H9 (cell line): ENCODE results near the gene PROM1. TPM values are rescaled to one million over a fixed set of nuclear protein-coding genes. Genes with fewer than 3 reads are reported as not detected.

Experiments used
- DNase-seq: peaks from one replicate; pipeline ENCODE4 v3.0.0-alpha.2; 2017
- H2AFZ ChIP-seq: one replicate; pipeline ENCODE4 v1.6.1; 2013; ENCODE audit warnings: mild to moderate bottlenecking, low read length, control low read depth, moderate library complexity
- H2AK5ac ChIP-seq: 2 replicates; pipeline ENCODE4 v1.6.1; 2013; ENCODE audit warnings: low read length, control low read depth, mixed read lengths; ENCODE audit not compliant: insufficient read length
- H2BK120ac ChIP-seq: one replicate; pipeline ENCODE4 v1.6.1; 2013; ENCODE audit warnings: low read depth, mild to moderate bottlenecking, low read length, control low read depth, inconsistent platforms; ENCODE audit not compliant: poor library complexity, severe bottlenecking
- H2BK12ac ChIP-seq: 2 replicates; pipeline ENCODE4 v1.6.1; 2013; ENCODE audit warnings: low read length, control low read depth, mixed read lengths, low read depth; ENCODE audit not compliant: insufficient read length
- H2BK15ac ChIP-seq: 2 replicates; pipeline ENCODE4 v1.6.1; 2013; ENCODE audit warnings: low read depth, low read length, control low read depth
- H2BK20ac ChIP-seq: one replicate; pipeline ENCODE4 v1.6.1; 2013; ENCODE audit warnings: low read depth, mild to moderate bottlenecking, low read length, control low read depth, inconsistent platforms; ENCODE audit not compliant: poor library complexity, severe bottlenecking
- H2BK5ac ChIP-seq: 2 replicates; pipeline ENCODE4 v1.6.1; 2013; ENCODE audit warnings: low read length, control low read depth, mixed read lengths; ENCODE audit not compliant: insufficient read length
- H3K14ac ChIP-seq: 2 replicates; pipeline ENCODE4 v1.6.1; 2013; ENCODE audit warnings: low read length, control low read depth; ENCODE audit not compliant: insufficient read depth
- H3K18ac ChIP-seq: 2 replicates; pipeline ENCODE4 v1.6.1; 2013; ENCODE audit warnings: low read depth, mild to moderate bottlenecking, mixed read lengths, low read length, control low read depth; ENCODE audit not compliant: insufficient read length
- H3K23ac ChIP-seq: 2 replicates; pipeline ENCODE4 v1.6.1; 2013; ENCODE audit warnings: low read length, control low read depth, mixed read lengths, low read depth; ENCODE audit not compliant: insufficient read length
- H3K23me2 ChIP-seq: 2 replicates; pipeline ENCODE4 v1.6.1; 2013; ENCODE audit warnings: low read depth, mild to moderate bottlenecking, mixed read lengths, low read length, control low read depth; ENCODE audit not compliant: insufficient read length, poor library complexity, severe bottlenecking
- H3K27ac ChIP-seq: 2 replicates; pipeline ENCODE4 v1.5.1; 2013; ENCODE audit warnings: low read length, control low read depth, mixed read lengths, low read depth; ENCODE audit not compliant: insufficient read length
- H3K27me3 ChIP-seq: 2 replicates; pipeline ENCODE4 v1.6.1; 2013; ENCODE audit warnings: low read length, control low read depth, inconsistent platforms; ENCODE audit not compliant: insufficient read depth
- H3K4ac ChIP-seq: 2 replicates; pipeline ENCODE4 v1.6.1; 2013; ENCODE audit warnings: low read depth, mild to moderate bottlenecking, control low read depth, inconsistent platforms, low read length, moderate library complexity
- H3K4me1 ChIP-seq: 2 replicates; pipeline ENCODE4 v1.6.1; 2013; ENCODE audit warnings: low read length, control low read depth, inconsistent platforms; ENCODE audit not compliant: insufficient read depth
- H3K4me2 ChIP-seq: 2 replicates; pipeline ENCODE4 v1.6.1; 2013; ENCODE audit warnings: low read length, control low read depth, mixed read lengths; ENCODE audit not compliant: insufficient read length, insufficient read depth
- H3K56ac ChIP-seq: 2 replicates; pipeline ENCODE4 v1.6.1; 2013; ENCODE audit warnings: low read depth, mild to moderate bottlenecking, mixed read lengths, low read length, control low read depth; ENCODE audit not compliant: insufficient read length
- H3K79me1 ChIP-seq: 2 replicates; pipeline ENCODE4 v1.6.1; 2013; ENCODE audit warnings: low read depth, mild to moderate bottlenecking, moderate library complexity, low read length, control low read depth, inconsistent platforms; ENCODE audit not compliant: insufficient read depth, poor library complexity, severe bottlenecking
- H3K79me2 ChIP-seq: 2 replicates; pipeline ENCODE4 v1.6.1; 2013; ENCODE audit warnings: low read length, control low read depth, inconsistent platforms; ENCODE audit not compliant: insufficient read depth
- H3K9ac ChIP-seq: 2 replicates; pipeline ENCODE4 v1.6.1; 2013; ENCODE audit warnings: low read length, control low read depth, mixed read lengths; ENCODE audit not compliant: insufficient read length; ENCODE audit errors: extremely low read depth
- H3K9me3 ChIP-seq: one replicate; pipeline ENCODE4 v1.6.1; 2013; ENCODE audit warnings: low read depth, low read length, inconsistent platforms; ENCODE audit not compliant: control insufficient read depth
- H3T11ph ChIP-seq: one replicate; pipeline ENCODE4 v1.6.1; 2013; ENCODE audit warnings: mild to moderate bottlenecking, low read length, control low read depth, inconsistent platforms
- H4K20me1 ChIP-seq: one replicate; pipeline ENCODE4 v1.6.1; 2013; ENCODE audit not compliant: control insufficient read depth, insufficient read length, insufficient read depth
- H4K5ac ChIP-seq: 2 replicates; pipeline ENCODE4 v1.6.1; 2013; ENCODE audit warnings: low read depth, mild to moderate bottlenecking, mixed read lengths, low read length, control low read depth; ENCODE audit not compliant: insufficient read length
- H4K8ac ChIP-seq: replicated peaks from 2 replicates; pipeline ENCODE4 v1.6.1; 2013; ENCODE audit warnings: low read length, control low read depth, mixed read lengths, low read depth; ENCODE audit not compliant: insufficient read length
- H4K91ac ChIP-seq: 2 replicates; pipeline ENCODE4 v1.6.1; 2013; ENCODE audit warnings: low read depth, mild to moderate bottlenecking, moderate library complexity, mixed read lengths, low read length, control low read depth; ENCODE audit not compliant: insufficient read length
- H3K27ac Mint-ChIP-seq, 3 experiments: 2 replicates in 2 of 3; 3 replicates in 1 of 3; pipeline ENCODE4 v1.8.0; 2020 to 2021; ENCODE audit warnings: mixed read lengths in 3 of 3, mild to moderate bottlenecking in 1 of 3, moderate library complexity in 1 of 3
- H3K27me3 Mint-ChIP-seq: 2 replicates; pipeline ENCODE4 v1.8.0; 2021; ENCODE audit warnings: low read depth, mild to moderate bottlenecking, moderate library complexity, mixed read lengths
- H3K36me3 Mint-ChIP-seq, 3 experiments: 2 replicates in 2 of 3; 3 replicates in 1 of 3; pipeline ENCODE4 v1.8.0; 2020 to 2021; ENCODE audit warnings: low read depth in 3 of 3, mixed read lengths in 3 of 3; ENCODE audit not compliant: insufficient read depth in 1 of 3
- H3K4me1 Mint-ChIP-seq, 2 experiments: 2 replicates each; pipeline ENCODE4 v1.8.0; 2020; ENCODE audit warnings: mixed read lengths in 2 of 2
- H3K4me3 Mint-ChIP-seq, 2 experiments: 2 replicates in 1 of 2; 3 replicates in 1 of 2; pipeline ENCODE4 v1.8.0; 2020 to 2021; ENCODE audit warnings: mild to moderate bottlenecking in 2 of 2, mixed read lengths in 2 of 2, moderate library complexity in 1 of 2
- H3K9me3 Mint-ChIP-seq, 2 experiments: 2 replicates in 1 of 2; 3 replicates in 1 of 2; pipeline ENCODE4 v1.8.0; 2020; ENCODE audit warnings: mild to moderate bottlenecking in 2 of 2, mixed read lengths in 2 of 2, moderate library complexity in 1 of 2
- WGBS: extraction: QIAGEN DNeasy Blood & Tissue Kit; methylation state at CpG from one replicate; pipeline ENCODE4 v1.1.7; 2013; ENCODE audit warnings: missing lambda C conversion rate, low lambda C conversion rate, mixed read lengths; ENCODE audit not compliant: insufficient read length; ENCODE audit errors: extremely low coverage; 5-methylcytosine and 5-hydroxymethylcytosine counted together
- long read RNA-seq: library from polyadenylated mRNA; unstranded; transcript quantifications from one replicate; pipeline ENCODE4 v2.0.0, GENCODE V29; 2020
- total RNA-seq: library from RNA; stranded (reverse); gene quantifications from 2 replicates; pipeline ENCODE4 v1.2.1, GENCODE V29; 2021
- TF ChIP-seq, protein P1 (sequence below): fragments of 200-600 bp; sonication (generic); conservative IDR thresholded peaks from 3 replicates; pipeline ENCODE4 v1.8.0; 2021; ENCODE audit warnings: antibody characterized with exemption, mild to moderate bottlenecking

PROM1 gene, protein sequence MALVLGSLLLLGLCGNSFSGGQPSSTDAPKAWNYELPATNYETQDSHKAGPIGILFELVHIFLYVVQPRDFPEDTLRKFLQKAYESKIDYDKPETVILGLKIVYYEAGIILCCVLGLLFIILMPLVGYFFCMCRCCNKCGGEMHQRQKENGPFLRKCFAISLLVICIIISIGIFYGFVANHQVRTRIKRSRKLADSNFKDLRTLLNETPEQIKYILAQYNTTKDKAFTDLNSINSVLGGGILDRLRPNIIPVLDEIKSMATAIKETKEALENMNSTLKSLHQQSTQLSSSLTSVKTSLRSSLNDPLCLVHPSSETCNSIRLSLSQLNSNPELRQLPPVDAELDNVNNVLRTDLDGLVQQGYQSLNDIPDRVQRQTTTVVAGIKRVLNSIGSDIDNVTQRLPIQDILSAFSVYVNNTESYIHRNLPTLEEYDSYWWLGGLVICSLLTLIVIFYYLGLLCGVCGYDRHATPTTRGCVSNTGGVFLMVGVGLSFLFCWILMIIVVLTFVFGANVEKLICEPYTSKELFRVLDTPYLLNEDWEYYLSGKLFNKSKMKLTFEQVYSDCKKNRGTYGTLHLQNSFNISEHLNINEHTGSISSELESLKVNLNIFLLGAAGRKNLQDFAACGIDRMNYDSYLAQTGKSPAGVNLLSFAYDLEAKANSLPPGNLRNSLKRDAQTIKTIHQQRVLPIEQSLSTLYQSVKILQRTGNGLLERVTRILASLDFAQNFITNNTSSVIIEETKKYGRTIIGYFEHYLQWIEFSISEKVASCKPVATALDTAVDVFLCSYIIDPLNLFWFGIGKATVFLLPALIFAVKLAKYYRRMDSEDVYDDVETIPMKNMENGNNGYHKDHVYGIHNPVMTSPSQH
- total RNA-seq: 95.0 and 98.3 TPM in 2 replicates
- long read RNA-seq, full-length matches to known transcripts: 138 of 259 reads
- long read RNA-seq, partial matches to known transcripts: 39 of 259 reads
- long read RNA-seq, other reads (novel, unspliced or antisense): 82 of 259 reads

DNA sequence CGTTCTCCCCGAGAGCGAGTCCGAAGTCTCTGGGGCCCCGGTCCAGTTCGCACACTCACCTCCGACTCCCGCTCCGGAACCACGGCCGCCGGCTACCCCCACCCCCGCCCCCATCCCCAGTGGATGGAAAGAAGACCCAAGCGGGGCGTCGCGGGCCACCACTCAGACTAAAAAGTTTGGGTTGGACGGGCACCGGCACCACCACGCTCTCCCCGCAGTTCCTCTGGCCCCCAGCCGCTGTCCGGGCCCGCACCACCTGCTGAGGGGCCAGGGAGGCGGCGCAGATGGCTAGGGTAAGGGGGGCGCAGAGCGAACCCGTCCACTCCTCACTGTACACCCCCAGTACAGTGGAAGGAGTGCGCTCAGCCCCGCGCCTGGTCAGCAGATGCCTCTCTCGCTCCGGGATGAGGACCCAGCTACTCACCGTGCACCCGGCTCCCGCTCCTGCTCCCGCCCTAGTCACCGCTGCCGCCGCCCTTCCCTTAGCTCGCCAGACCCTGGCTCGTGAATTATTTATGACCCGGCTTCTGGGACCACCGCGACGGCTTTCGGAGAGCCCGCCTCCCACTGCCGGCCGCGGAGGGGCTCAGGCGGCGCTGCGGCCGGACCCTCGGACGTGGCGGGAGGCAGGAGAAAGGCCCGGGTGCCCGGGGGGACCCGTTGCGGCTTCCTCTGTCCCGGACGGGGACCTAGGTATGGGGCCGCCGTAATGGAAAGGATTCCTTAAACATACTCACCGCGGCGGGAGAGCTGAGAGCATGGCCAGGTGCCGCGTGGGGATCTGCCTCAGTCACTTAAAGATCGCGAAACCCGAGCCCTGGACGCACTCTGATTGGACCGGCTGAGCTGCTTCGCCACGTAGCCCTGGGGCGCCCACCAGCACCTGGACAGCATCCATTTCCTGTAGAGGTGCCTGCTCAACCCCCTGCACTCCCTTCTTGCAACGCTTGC lies at the start of gene PROM1:
Gene PROM1 (minus strand): TSS at position 783 of the 951 bp plus-strand sequence. CDS start 8,117 bp downstream, outside the sequence.
- no peak within 1 kb of the TSS for H2BK120ac ChIP-seq
- H3K79me1 ChIP-seq: peaks cover 3% of the 10 kb centered on the region
- peak within 1 kb of the TSS; percentile 95 for H3K18ac ChIP-seq
- DNase-seq: peak; percentile 83
- no peak within 1 kb of the TSS for H3K23ac ChIP-seq
- no peaks in the 10 kb centered on the region for H4K20me1 ChIP-seq
- H2AK5ac ChIP-seq: no peak within 1 kb of the TSS
- Mint-ChIP-seq H3K4me3 (peak within 1 kb of the TSS; percentile 84 to 90), H3K9me3 (no peaks in the 10 kb centered on the region), H3K4me1 (peaks cover 35 to 36% of the 10 kb centered on the region in 2 experiments), H3K27ac (peak within 1 kb of the TSS in 2 of 3 experiments; percentile 94 to 95; a peak in 5 of 7 replicates), H3K36me3 (peaks cover 2 to 19% (median 8%) of the 10 kb centered on the region in 3 experiments; a peak in 6 of 7 replicates), H3K27me3 (peaks cover 21% of the 10 kb centered on the region)
- no peak within 1 kb of the TSS for H4K8ac ChIP-seq
- no peak within 1 kb of the TSS for H2BK5ac ChIP-seq
- H3K4me2 ChIP-seq: peak within 1 kb of the TSS; percentile 96
- 0 out of 2 replicates have a peak, but pooled peaks cover 4% of the 10 kb centered on the region for H3K4me1 ChIP-seq
- H3T11ph ChIP-seq: no peak within 1 kb of the TSS
- no peak within 1 kb of the TSS for H3K27ac ChIP-seq
- peak within 1 kb of the TSS; percentile 94 for H3K9ac ChIP-seq
- peaks cover 23% of the 10 kb centered on the region for H3K23me2 ChIP-seq
- H2AFZ ChIP-seq: no peak within 1 kb of the TSS
- no peak within 1 kb of the TSS for H2BK20ac ChIP-seq
- H3K27me3 ChIP-seq: peaks cover 5% of the 10 kb centered on the region; the same call in 1 of the 2 replicates
- no peak within 1 kb of the TSS for H3K56ac ChIP-seq
- H3K4ac ChIP-seq: peak within 1 kb of the TSS; percentile 70; the same call in 1 of the 2 replicates
- peak within 1 kb of the TSS; percentile 89 for H3K14ac ChIP-seq
- no CpG with 5 or more reads among the region's 81 CpGs for WGBS
- peak within 1 kb of the TSS; percentile 69 for H4K5ac ChIP-seq
- H3K79me2 ChIP-seq: peaks cover 6% of the 10 kb centered on the region; the same call in 1 of the 2 replicates
- TF ChIP-seq, protein P1, sequence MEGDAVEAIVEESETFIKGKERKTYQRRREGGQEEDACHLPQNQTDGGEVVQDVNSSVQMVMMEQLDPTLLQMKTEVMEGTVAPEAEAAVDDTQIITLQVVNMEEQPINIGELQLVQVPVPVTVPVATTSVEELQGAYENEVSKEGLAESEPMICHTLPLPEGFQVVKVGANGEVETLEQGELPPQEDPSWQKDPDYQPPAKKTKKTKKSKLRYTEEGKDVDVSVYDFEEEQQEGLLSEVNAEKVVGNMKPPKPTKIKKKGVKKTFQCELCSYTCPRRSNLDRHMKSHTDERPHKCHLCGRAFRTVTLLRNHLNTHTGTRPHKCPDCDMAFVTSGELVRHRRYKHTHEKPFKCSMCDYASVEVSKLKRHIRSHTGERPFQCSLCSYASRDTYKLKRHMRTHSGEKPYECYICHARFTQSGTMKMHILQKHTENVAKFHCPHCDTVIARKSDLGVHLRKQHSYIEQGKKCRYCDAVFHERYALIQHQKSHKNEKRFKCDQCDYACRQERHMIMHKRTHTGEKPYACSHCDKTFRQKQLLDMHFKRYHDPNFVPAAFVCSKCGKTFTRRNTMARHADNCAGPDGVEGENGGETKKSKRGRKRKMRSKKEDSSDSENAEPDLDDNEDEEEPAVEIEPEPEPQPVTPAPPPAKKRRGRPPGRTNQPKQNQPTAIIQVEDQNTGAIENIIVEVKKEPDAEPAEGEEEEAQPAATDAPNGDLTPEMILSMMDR: no peak
- no peak within 1 kb of the TSS for H4K91ac ChIP-seq
- no peak within 1 kb of the TSS for H2BK12ac ChIP-seq
- no peak within 1 kb of the TSS for H2BK15ac ChIP-seq
- H3K9me3 ChIP-seq: no peaks in the 10 kb centered on the region
